ENCODE results near the gene E4F1.

DNA sequence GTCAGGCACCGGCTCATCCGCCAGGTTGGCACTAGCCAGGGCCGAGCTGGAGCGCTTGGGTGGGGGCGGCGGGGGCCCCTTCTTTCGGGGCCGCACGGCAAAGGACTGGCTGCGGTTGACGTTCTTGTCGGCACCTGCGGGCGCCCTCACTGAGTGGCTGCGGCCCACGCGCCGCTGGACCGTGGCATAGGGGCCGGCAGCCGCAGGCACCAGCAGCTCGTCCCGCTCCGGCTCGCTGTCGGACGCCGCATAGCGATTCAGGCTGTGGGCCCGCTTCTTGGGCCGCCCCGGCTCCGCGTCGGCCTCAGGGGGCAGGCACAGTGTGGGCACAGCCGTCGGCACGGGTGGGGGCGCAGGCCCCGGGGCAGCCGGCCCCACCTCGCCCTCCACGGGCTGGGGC, 42.9 kb upstream of the E4F1 start:
- TF ChIP-seq, protein P1, sequence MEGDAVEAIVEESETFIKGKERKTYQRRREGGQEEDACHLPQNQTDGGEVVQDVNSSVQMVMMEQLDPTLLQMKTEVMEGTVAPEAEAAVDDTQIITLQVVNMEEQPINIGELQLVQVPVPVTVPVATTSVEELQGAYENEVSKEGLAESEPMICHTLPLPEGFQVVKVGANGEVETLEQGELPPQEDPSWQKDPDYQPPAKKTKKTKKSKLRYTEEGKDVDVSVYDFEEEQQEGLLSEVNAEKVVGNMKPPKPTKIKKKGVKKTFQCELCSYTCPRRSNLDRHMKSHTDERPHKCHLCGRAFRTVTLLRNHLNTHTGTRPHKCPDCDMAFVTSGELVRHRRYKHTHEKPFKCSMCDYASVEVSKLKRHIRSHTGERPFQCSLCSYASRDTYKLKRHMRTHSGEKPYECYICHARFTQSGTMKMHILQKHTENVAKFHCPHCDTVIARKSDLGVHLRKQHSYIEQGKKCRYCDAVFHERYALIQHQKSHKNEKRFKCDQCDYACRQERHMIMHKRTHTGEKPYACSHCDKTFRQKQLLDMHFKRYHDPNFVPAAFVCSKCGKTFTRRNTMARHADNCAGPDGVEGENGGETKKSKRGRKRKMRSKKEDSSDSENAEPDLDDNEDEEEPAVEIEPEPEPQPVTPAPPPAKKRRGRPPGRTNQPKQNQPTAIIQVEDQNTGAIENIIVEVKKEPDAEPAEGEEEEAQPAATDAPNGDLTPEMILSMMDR (IDR thresholded peaks at IDR 0.05; ENCODE audit: low read depth, low read length, poor library complexity, severe bottlenecking): no peak
- no peak for TF ChIP-seq EZH2phosphoT487 (IDR thresholded peaks at IDR 0.05; ENCODE audit: borderline replicate concordance, low read length)
